Amniotic stem cell (primary cell): ENCODE measurements around the gene UBALD2.
"Not testable (repeated sequence)": the region's sequence is repeated elsewhere in the genome, so short reads cannot be mapped to it uniquely, and the experiment has no call there.

Experiments
- DNase-seq: peaks from one replicate; lab custom pipeline; 2025; lab: John Stamatoyannopoulos, UW

The UBALD2 gene

GRCh38 chr17:76264755-76265623 lies at the start of gene UBALD2:
Gene UBALD2, plus strand, starts transcription at chr17:76265348. Its CDS starts 158 bp downstream, at chr17:76265506.
- peak; percentile 99 for DNase-seq

- DNase-seq: no peak
Measured at GRCh38 chr17:76217081-76217480, 48.1 kb upstream of the UBALD2 start.

- no peak for DNase-seq
Measured at GRCh38 chr17:76219670-76220383, 45.3 kb upstream of the UBALD2 start.

GRCh38 chr17:76223802-76224201 lies 41.3 kb upstream of the UBALD2 start:
- no peak for DNase-seq

- DNase-seq: not testable (repeated sequence)
Measured at GRCh38 chr17:76225373-76226086, 39.6 kb upstream of the UBALD2 start.

- DNase-seq: not testable (repeated sequence)
Measured at GRCh38 chr17:76226749-76227148, 38.4 kb upstream of the UBALD2 start.

DNA sequence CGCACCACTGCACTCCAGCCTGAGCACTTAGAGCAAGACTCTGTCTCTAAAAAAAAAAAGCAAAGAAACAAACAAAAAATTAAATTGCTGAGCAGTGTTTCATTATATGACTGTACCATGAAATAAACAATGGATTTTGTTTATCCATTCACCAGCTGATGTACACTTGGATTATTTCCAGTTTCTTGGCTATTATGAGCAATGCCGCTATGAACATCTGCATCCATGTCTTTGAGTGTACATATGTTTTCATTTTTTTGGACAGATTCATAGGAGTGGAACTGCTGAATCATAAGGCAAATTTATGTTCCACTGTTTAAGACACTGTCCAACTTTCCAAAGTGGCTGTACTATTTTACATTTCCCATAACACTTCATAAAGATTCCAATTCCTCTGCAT lies 32.8 kb upstream of the UBALD2 start:
- DNase-seq: no peak

DNA sequence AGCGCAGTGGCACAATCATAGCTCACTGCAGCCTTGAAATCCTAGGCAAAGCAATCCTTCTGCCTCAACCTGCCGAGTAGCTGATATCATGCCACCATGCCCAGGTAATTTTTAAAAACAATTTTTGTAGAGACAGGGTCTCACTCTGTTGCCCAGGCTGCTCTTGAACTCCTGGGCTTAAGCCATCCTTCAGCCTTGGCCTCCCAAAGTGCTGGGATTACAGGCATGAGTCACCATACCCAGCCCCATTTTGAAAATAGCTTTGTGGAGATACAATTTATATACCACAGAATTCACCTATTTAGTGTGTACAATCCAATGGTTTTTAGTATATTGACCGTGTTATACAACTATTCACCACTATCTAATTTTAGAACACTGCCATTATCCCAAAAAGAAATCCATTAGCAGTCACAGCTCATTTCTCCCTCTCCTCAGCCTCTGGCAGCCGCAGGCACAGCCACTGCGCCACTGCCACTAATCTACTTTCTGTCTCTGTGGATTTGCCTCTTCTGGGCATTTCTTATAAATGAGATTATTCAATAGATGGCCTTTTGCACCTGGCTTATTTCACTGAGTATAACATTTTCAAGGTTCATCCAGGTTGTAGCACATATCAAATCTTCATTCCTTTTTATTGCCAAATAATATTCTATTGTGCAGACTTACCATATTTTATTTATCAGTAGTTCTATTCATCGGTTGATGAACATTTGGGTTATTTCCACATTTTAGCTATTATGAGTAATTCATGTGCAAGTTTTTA lies 31.4 kb upstream of the UBALD2 start:
- no peak for DNase-seq

DNA sequence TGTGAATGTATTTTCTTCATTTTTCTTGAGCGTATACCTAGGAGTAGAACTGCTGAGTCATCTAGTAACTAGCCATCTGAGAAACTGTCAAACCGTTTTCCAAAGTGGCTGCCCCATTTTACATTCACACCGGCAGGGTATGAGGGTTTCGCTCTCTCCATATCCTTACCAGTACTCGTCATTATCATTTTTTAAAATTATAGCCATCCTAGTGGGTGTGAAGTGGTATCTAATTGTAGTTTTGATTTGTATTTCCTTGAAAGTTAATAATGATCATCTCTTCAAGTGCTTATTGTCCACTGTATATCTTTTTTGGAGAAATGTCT lies 30.8 kb upstream of the UBALD2 start:
- no peak for DNase-seq

DNA sequence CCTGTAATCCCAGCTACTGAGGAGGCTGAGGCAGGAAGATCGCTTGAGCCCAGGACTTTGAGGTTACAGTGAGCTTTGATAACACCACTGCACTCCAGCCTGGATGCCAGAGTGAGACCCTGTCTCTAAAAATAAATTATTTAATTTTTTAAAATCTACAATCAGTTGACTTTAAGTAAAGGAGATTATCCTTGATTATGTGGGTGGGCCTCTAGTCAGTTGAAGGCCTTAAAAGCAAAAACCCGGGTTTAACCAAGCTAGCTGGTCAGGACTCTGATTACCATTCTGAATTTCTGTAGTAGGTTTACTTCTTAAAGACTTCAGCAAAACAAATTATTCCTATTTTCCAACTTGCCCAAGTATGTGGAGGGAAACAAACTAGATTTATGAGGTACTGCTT lies 29.3 kb upstream of the UBALD2 start:
- DNase-seq: no peak

DNA sequence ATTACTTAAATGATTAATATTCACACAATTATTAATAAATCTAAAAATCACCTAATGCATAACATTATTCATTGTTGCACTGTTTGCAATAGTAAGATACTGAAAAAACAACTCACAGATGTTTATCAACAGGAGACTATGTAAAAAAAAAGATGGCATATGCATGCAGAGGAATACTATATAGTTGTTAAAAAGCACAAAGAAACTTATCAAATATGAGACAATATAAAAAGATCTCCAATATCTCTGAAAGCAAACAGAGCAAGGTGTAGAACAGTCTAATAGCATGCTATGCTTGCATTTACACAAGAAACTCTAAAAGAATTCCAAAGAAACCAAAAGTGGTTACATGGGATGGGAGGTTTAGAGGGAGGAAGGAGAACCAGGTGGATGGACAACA lies 28.5 kb upstream of the UBALD2 start:
- no peak for DNase-seq

DNA sequence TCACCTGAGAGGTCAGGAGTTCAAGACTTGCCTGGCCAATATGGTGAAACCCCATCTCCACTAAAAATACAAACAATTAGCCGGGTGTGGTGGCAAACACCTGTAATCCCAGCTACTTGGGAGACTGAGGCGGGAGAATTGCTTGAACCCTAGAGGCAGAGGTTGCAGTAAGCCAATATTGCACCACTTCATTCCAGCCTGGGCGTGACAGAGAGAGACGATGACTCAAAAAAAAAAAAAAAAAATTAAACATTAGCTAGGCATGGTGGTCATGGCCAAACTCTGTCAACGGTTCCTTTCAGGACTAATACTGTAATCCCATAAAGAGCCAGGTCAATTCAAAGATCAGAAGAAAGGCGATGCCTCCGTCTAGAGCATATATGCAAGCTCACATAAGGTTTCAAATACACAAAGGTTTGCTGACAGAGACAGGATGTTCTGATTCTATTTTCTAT lies 27.3 kb upstream of the UBALD2 start:
- no peak for DNase-seq

- no peak for DNase-seq
Measured at GRCh38 chr17:76238847-76239537, 26.2 kb upstream of the UBALD2 start.

- DNase-seq: no peak
Measured at GRCh38 chr17:76239538-76240274, 25.4 kb upstream of the UBALD2 start.

DNA sequence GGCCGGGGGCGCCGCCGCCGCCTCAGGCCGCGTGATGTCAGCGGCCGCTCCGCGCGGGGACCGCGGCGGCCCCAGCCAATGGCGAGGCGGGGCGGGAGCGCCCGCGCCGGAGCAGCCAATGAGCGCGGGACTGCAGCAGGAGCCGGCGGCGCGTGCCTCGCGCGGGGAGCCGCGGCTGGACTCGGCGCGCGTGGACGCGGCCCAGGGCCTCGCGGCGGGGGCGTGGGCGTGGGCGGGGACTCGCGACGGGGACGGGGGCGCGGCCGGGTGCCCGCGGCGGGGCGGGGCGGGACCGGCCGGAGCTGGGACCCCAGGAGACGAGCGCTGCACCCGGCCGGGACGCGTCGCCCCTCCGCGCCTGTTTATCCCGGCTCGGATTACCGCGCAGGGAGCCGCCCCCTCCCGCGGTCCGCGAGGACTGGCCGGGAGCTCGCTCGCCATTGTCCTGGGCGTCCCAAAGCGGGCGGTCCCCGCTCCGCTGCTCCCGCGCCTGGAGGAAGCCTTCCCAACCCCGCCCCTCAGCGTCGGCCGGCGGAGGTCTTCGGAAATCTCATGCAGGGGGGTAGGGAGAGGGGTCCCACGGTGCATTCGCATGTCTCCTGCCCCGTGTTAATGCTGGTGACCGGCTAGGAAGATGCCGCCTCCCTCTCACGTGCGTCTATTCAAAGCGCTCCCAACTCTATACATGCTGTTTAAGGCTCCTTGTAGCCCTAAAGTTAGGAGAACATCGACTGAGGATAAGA lies 24.5 kb upstream of the UBALD2 start, which contains the start of gene RNF157:
TSS of gene RNF157 (minus strand) at position 33 of the 743 bp plus-strand sequence. CDS start 253 bp downstream, outside the sequence.
- no peak for DNase-seq

GRCh38 chr17:76241204-76241538 lies 24.0 kb upstream of the UBALD2 start:
- no peak for DNase-seq

GRCh38 chr17:76241691-76242255 lies 23.4 kb upstream of the UBALD2 start:
- no peak for DNase-seq

- DNase-seq: no peak
Measured at GRCh38 chr17:76243826-76244679, 21.1 kb upstream of the UBALD2 start.
